Panc1 (cell line): Measurements from ENCODE around the gene C11orf52. TPM values are rescaled to one million over a fixed set of nuclear protein-coding genes. Genes with fewer than 3 reads are reported as not detected.

Source experiments
- ATAC-seq: fragments of 200-7000 bp; cut with Tn5 transposase; 2 replicates; pipeline ENCODE4 v1.9.1; 2020; ENCODE audit warnings: mild to moderate bottlenecking, moderate library complexity
- BruUV-seq: library from RNA; stranded (reverse); fragments of 400-500 nt; replicated peaks from 2 replicates; lab custom pipeline; 2021; lab: Mats Ljungman, UMichigan
- CTCF ChIA-PET: fragments of 300-600 bp; sonication (Branson Sonifier 250); formaldehyde crosslinking; loops from one replicate; lab custom pipeline; 2022; ENCODE audit warnings: antibody characterized with exemption; lab: Charles Lee
- POLR2A ChIA-PET: fragments of 300-600 bp; sonication (Branson Sonifier 250); formaldehyde crosslinking; loops from one replicate; lab custom pipeline; 2022; ENCODE audit warnings: antibody characterized with exemption; lab: Charles Lee
- DNase-seq: peaks from one replicate; pipeline ENCODE4 v3.0.0-alpha.2; 2010; ENCODE audit warnings: low read depth, low spot score
- H3K27ac ChIP-seq: 2 replicates; pipeline ENCODE4 v1.5.1; 2011; ENCODE audit warnings: mild to moderate bottlenecking, low read length, inconsistent platforms
- H3K27me3 ChIP-seq: fragments of 200-500 bp; sonication (Bioruptor generic); 2 replicates; pipeline ENCODE4 v1.6.0; 2014; ENCODE audit warnings: low read length, inconsistent platforms; ENCODE audit not compliant: control insufficient read depth, insufficient read depth
- H3K36me3 ChIP-seq: fragments of 200-500 bp; sonication (Bioruptor generic); 2 replicates; pipeline ENCODE4 v1.5.1; 2014; ENCODE audit warnings: inconsistent platforms, mild to moderate bottlenecking, low read length, moderate library complexity; ENCODE audit not compliant: control insufficient read depth, insufficient read depth
- H3K4me1 ChIP-seq: 2 replicates; pipeline ENCODE4 v1.5.1; 2011; ENCODE audit warnings: inconsistent platforms, mild to moderate bottlenecking, low read length, moderate library complexity; ENCODE audit not compliant: control insufficient read depth, insufficient read depth
- H3K4me3 ChIP-seq, 2 experiments: 2 replicates each; pipeline ENCODE4 v1.5.1; 2011 to 2012; ENCODE audit warnings: low read depth in 2 of 2, low read length in 2 of 2, mild to moderate bottlenecking in 2 of 2, inconsistent platforms in 1 of 2, moderate library complexity in 1 of 2
- H3K9me3 ChIP-seq: fragments of 200-500 bp; sonication (Bioruptor generic); 2 replicates; pipeline ENCODE4 v1.5.1; 2014; ENCODE audit warnings: low read depth, mild to moderate bottlenecking, inconsistent platforms, low read length, moderate library complexity; ENCODE audit not compliant: control insufficient read depth, insufficient read depth
- POLR2AphosphoS5 ChIP-seq: IDR thresholded peaks from 2 replicates; pipeline ENCODE4 v1.6.1; 2012; ENCODE audit warnings: mild to moderate bottlenecking, low read depth, low read length, moderate library complexity
- SIN3A ChIP-seq: IDR thresholded peaks from 2 replicates; pipeline ENCODE4 v1.6.1; 2012; ENCODE audit warnings: low read depth, mild to moderate bottlenecking, low read length, moderate library complexity, borderline replicate concordance; ENCODE audit not compliant: insufficient read depth
- TCF7L2 ChIP-seq: IDR thresholded peaks from 2 replicates; pipeline ENCODE4 v1.6.1; 2011; ENCODE audit warnings: mild to moderate bottlenecking, low read depth, low read length, inconsistent platforms
- in situ Hi-C: cut with HindIII; loops from 2 replicates; pipeline ENCODE4 v1.10.0; 2016; ENCODE audit warnings: low sequenced_read_pairs, low pct_unique_long_range_greater_than_20kb
- intact Hi-C: fragments of 100-400 bp; cut with micrococcal nuclease; formaldehyde crosslinking; loops from one replicate; pipeline ENCODE4 v1.10.0; 2022; ENCODE audit not compliant: unreplicated experiment
- total RNA-seq: library from RNA; stranded (reverse); gene quantifications from one replicate; pipeline ENCODE4 v1.2.1, GENCODE V29; 2021; ENCODE audit not compliant: unreplicated experiment
- TF ChIP-seq, protein P1 (sequence below): fragments of 450-650 bp; IDR thresholded peaks from 2 replicates; pipeline ENCODE4 v1.5.1; 2017; ENCODE audit warnings: mild to moderate bottlenecking
- TF ChIP-seq, protein P2 (sequence below), 2 experiments: IDR thresholded peaks; 2 replicates each; pipeline ENCODE4 v1.6.1; 2011 to 2012; ENCODE audit warnings: low read depth in 2 of 2, control low read depth in 1 of 2, low read length in 1 of 2, mild to moderate bottlenecking in 1 of 2, moderate library complexity in 1 of 2; ENCODE audit not compliant: insufficient read depth in 1 of 2

C11orf52 gene
- total RNA-seq, 1 experiment from 2014 or later = not detected

DNA sequence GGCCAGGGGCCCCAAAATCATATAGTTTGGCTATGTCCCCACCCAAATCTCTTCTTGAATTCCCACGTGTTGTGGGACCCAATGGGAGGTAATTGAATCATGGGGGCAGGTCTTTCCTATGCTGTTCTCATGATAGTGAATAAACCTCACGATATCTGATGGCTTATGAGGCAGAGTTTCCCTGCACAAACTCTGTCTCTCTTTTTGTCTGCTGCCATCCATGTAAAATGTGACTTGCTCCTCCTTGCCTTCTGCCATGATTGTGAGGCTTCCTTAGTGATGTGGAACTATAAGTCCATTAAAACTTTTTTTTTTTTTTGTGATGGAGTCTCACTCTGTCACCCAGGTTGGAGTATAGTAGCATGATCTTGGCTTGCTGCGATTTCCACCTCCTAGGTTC is 32.9 kb downstream of the C11orf52 start:
- ATAC-seq (no peak), DNase-seq (no peak)
- Histone ChIP-seq H3K4me3 (no peak overlapping the region), H3K27me3 (no peaks in the 10 kb centered on the region), H3K9me3 (no peaks in the 10 kb centered on the region), H3K27ac (no peak overlapping the region), H3K4me1 (no peaks in the 10 kb centered on the region), H3K36me3 (no peaks in the 10 kb centered on the region)
- in situ Hi-C loops = no loop called here
- ChIA-PET CTCF (no interaction called here), POLR2A (no interaction called here)
- no TSS peak for BruUV-seq
- intact Hi-C loops = no loop called here
- TF ChIP-seq POLR2AphosphoS5 = no peak
- TF ChIP-seq, protein P1, sequence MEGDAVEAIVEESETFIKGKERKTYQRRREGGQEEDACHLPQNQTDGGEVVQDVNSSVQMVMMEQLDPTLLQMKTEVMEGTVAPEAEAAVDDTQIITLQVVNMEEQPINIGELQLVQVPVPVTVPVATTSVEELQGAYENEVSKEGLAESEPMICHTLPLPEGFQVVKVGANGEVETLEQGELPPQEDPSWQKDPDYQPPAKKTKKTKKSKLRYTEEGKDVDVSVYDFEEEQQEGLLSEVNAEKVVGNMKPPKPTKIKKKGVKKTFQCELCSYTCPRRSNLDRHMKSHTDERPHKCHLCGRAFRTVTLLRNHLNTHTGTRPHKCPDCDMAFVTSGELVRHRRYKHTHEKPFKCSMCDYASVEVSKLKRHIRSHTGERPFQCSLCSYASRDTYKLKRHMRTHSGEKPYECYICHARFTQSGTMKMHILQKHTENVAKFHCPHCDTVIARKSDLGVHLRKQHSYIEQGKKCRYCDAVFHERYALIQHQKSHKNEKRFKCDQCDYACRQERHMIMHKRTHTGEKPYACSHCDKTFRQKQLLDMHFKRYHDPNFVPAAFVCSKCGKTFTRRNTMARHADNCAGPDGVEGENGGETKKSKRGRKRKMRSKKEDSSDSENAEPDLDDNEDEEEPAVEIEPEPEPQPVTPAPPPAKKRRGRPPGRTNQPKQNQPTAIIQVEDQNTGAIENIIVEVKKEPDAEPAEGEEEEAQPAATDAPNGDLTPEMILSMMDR = no peak
- TF ChIP-seq, protein P2, sequence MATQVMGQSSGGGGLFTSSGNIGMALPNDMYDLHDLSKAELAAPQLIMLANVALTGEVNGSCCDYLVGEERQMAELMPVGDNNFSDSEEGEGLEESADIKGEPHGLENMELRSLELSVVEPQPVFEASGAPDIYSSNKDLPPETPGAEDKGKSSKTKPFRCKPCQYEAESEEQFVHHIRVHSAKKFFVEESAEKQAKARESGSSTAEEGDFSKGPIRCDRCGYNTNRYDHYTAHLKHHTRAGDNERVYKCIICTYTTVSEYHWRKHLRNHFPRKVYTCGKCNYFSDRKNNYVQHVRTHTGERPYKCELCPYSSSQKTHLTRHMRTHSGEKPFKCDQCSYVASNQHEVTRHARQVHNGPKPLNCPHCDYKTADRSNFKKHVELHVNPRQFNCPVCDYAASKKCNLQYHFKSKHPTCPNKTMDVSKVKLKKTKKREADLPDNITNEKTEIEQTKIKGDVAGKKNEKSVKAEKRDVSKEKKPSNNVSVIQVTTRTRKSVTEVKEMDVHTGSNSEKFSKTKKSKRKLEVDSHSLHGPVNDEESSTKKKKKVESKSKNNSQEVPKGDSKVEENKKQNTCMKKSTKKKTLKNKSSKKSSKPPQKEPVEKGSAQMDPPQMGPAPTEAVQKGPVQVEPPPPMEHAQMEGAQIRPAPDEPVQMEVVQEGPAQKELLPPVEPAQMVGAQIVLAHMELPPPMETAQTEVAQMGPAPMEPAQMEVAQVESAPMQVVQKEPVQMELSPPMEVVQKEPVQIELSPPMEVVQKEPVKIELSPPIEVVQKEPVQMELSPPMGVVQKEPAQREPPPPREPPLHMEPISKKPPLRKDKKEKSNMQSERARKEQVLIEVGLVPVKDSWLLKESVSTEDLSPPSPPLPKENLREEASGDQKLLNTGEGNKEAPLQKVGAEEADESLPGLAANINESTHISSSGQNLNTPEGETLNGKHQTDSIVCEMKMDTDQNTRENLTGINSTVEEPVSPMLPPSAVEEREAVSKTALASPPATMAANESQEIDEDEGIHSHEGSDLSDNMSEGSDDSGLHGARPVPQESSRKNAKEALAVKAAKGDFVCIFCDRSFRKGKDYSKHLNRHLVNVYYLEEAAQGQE (IDR thresholded peaks at IDR 0.05; ENCODE audit: insufficient read depth in 1 of 2, low read depth in 2 of 2, low read length in 1 of 2) = no peak
- no peak for TF ChIP-seq TCF7L2
- TF ChIP-seq SIN3A = no peak

DNA sequence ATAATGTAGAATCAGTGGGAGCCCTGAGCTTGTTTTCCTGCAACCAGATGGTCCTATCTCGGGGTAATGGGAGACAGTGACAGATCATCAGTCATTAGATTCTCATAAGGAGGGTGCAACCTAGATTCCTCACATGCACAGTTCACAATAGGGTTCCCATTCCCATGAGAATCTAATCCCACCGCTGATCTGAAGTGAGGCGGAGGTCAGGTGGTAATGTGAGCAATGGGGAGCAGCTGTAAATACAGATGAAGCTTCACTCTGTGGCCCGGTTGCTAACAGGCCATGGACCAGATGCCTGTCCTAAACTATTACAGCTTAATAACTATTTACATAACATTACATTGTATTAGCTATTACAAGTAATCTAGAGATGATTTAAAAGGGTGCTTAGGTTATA is 35.4 kb downstream of the C11orf52 start:
- intact Hi-C loops = no loop called here
- no peaks in the 10 kb centered on the region for H3K36me3 ChIP-seq
- ChIA-PET CTCF (no interaction called here), POLR2A (no interaction called here)
- no peak for ATAC-seq
- TF ChIP-seq TCF7L2 (no peak), POLR2AphosphoS5 (no peak)
- H3K27ac ChIP-seq = no peak overlapping the region
- in situ Hi-C loops = no loop called here
- no peaks in the 10 kb centered on the region for H3K4me1 ChIP-seq
- H3K27me3 ChIP-seq = no peaks in the 10 kb centered on the region
- no TSS peak for BruUV-seq
- no peaks in the 10 kb centered on the region for H3K9me3 ChIP-seq
- no peak overlapping the region for H3K4me3 ChIP-seq
- DNase-seq = no peak

DNA sequence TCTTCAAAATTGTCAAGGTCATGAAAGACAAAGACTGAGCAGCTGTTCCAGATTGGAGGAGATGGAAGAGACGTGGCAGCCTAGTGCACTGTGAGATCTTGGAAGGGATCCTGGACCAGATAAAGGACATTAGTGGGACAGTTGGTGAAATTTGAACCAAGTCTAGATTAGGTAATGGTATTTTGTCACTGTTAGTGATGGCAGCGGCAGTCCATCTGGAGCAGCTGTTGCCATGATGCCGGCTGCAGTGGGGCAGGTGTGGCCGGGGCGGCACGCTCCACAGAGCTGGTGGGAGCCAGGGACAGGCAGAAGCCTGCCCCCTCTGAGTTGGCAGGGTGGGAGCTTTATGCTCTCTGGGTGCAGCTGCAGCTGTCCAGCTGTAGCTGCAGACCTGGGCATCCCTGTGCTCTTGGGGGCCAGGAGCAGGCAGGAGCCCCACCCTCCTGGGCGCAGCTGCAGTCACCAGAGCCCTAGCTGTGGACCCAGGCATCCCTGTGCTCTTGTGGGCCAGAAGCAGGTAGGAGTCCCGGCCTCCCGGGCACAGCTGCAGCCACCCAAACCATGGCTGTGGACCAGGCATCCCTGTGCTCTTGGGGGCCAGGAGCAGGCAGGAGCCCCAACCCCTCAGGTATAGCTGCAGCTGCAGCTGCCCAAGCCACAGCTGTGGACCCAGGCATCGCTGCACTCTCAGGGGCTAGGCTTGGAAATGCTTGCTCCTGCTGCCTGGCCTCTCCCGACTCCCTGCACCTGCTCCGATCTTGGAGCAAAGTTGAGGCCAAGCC is 39.1 kb downstream of the C11orf52 start:
- BruUV-seq = no TSS peak
- Histone ChIP-seq H3K4me3 (no peak overlapping the region), H3K4me1 (no peaks in the 10 kb centered on the region), H3K27ac (no peak overlapping the region), H3K9me3 (no peaks in the 10 kb centered on the region), H3K27me3 (no peaks in the 10 kb centered on the region), H3K36me3 (no peaks in the 10 kb centered on the region)
- TF ChIP-seq, protein P2 (IDR thresholded peaks at IDR 0.05; ENCODE audit: insufficient read depth in 1 of 2, low read depth in 2 of 2, low read length in 1 of 2) = no peak
- no peak for TF ChIP-seq TCF7L2
- intact Hi-C loops (no loop called here), in situ Hi-C loops (no loop called here)
- ChIA-PET CTCF (no interaction called here), POLR2A (no interaction called here)
- DNase-seq (no peak), ATAC-seq (peak; percentile 33; the same call in 1 of the 2 replicates)
